ENCODE measurements around the gene ALOX15.
"Not testable (repeated sequence)": the region's sequence is repeated elsewhere in the genome, so short reads cannot be mapped to it uniquely, and the experiment has no call there.

ALOX15 gene

DNA sequence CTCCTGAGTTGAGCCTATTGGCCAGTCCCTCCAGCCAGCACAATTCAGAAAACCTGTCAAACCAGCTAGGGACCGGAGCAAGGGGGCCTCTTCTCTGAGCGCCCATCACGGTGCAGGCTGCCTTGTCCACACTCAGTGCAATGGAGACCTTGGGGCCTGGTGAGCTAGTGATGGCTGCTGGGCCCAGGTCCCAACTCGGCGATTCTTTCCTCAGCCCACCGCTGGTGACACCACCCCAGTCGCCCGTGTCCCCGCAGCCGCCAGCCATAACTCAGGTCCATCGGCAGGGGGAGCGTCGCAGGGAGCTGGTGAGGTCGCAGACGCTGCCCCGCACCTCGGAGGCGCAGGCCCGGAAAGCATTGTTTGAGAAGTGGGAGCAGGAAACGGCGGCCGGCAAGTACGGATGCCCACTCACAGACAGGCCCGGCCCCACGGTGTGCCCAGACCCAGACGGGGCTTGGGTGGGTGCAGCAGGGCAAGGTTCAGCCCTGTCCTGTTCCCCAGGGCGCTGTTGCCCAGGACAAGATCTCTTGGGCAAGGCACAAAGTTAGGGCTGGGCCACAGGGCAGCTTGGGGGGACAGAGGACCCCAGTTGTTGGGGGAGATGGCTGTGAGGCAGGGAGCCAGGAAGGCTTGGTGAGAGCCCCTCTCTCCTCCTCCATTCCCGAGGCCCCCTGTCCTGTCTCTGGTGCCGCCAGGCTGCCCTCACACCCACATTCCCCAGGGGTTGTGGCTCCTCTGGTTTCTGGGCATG is 46.4 kb downstream of the ALOX15 start:
- no peak for DNase-seq (ENCODE audit: low read depth, low spot score)

DNA sequence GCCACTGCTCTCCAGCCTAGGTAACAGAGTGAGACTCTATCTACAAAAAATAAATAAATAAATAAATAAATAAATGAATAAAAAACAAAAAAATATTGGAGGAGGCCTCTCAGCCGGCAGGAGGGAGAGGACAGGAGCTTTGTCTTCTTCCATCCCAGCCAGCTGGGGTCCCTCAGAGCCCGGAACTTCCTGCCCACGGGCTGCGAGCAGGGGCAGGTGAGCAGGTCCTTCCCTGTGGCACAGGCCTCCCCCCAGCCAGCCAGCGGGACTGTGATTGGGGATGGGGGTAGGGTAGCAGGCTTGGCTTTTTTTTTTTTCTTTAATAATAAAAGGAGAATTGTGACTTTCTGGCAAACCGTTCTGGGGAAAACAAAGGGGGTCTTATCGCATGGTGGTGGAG is 47.1 kb downstream of the ALOX15 start:
- DNase-seq (ENCODE audit: low read depth, low spot score): no peak

DNA sequence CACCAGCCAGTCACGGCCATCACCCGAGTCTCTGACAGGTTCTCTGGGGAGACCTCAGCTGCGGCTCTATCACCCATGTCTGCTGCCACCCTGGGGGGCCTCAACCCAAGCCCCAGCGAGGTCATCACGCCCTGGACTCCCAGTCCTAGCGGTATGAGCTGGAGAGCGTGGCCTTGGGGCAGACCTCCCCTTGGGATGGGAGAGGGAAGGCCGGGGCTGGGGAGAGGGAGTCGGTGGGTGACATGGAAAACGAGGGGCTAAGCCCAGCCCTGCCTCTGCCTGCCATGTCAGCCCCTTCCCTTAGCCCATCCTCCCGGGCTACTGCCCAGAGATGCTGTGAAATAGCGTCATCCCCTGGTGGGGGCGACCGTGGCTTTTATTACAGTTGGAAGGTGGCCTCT is 48.5 kb downstream of the ALOX15 start:
- DNase-seq (ENCODE audit: low read depth, low spot score): no peak

DNA sequence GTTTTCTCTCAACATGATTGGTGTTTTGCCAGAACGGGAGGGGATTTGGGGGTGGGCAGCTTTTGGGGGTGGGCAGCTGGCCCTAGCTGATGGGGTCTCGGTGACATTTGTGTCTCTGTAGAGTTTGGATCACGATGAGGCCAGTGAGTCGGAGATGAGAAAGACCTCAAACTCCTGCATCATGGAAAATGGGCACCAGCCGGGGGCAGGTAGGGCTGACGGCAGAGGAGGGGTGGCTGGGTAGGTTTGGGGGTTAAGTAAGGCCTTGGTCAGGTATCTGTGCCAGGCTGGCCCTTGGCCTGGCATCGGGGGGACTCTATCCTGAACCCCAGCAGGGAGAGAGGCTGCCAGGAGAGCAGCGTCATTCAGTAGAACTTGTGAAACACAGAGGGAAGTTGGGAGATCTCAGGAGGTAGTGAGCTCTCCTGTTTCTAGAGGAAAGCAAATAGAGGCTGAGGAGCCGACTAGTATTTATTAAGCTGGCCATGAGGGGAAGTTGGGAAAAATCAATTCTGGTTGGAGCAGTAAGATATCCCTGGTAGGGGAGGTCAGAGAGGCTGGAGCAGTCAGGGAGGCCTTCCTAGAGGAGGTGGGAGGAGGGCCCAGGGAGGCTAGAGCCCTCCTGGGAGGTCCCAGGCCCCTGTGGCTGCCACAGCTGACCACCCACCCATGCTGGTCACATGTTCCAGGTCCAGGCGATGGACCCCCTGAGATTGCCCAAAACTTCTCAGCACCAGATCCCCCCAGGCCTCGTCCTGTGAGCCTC is 49.1 kb downstream of the ALOX15 start:
- DNase-seq (ENCODE audit: low read depth, low spot score): no peak

DNA sequence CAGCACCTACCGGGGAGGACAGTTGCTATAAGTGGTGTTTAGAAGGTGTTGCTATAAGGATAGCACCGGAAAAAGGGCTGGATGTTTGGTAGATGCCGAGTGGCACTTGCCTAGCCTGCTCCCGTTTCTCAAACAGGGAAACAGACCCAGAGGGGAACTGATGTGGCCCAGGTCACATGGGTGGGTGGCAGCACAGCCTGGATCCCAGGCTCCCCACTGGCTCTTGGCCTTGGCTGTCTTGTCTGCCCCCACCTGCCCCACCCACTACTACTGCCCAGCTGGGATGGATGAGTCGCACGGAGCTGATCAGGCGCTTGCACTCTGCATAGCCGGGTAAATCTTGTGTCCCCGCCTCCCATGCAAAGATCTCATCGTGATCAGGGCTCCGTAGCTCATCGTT is 49.9 kb downstream of the ALOX15 start:
- DNase-seq (ENCODE audit: low read depth, low spot score): no peak

- DNase-seq (ENCODE audit: low read depth, low spot score): no peak
Observed at GRCh38 chr17:4590981-4591453, 50.5 kb downstream of the ALOX15 start.

- not testable (repeated sequence) for DNase-seq (ENCODE audit: low read depth, low spot score)
Observed at GRCh38 chr17:4590042-4590441, 51.4 kb downstream of the ALOX15 start.

GRCh38 chr17:4588898-4589625 is 52.4 kb downstream of the ALOX15 start:
- DNase-seq (ENCODE audit: low read depth, low spot score): no peak

- no peak for DNase-seq (ENCODE audit: low read depth, low spot score)
Observed at GRCh38 chr17:4588391-4588790, 53.1 kb downstream of the ALOX15 start.

DNA sequence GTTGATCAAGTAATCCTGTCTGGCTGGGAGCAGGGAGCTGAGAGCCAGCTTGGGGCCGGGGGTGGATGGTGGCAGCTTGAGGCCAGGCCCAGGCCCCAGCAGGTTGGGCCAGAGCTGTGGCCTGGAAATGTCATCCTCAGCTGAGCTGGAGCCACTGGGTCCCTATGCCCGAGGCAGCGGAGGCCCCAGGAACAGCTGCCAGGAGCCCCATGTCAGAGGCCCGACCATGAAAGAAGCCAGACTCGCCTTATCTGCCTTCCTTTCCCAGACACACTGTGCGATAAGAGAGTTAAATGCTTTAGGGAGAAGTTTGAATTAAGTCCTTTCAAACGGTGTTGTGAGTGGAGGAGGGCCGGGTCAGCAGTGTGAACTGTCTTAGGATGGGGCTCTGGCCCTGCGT is 53.7 kb downstream of the ALOX15 start:
- no peak for DNase-seq (ENCODE audit: low read depth, low spot score)

GRCh38 chr17:4587195-4587594 is 54.3 kb downstream of the ALOX15 start:
- no peak for DNase-seq (ENCODE audit: low read depth, low spot score)

- DNase-seq (ENCODE audit: low read depth, low spot score): no peak
Observed at GRCh38 chr17:4586043-4586442, 55.4 kb downstream of the ALOX15 start.

- DNase-seq (ENCODE audit: low read depth, low spot score): no peak
Observed at GRCh38 chr17:4585638-4585994, 55.9 kb downstream of the ALOX15 start.

DNA sequence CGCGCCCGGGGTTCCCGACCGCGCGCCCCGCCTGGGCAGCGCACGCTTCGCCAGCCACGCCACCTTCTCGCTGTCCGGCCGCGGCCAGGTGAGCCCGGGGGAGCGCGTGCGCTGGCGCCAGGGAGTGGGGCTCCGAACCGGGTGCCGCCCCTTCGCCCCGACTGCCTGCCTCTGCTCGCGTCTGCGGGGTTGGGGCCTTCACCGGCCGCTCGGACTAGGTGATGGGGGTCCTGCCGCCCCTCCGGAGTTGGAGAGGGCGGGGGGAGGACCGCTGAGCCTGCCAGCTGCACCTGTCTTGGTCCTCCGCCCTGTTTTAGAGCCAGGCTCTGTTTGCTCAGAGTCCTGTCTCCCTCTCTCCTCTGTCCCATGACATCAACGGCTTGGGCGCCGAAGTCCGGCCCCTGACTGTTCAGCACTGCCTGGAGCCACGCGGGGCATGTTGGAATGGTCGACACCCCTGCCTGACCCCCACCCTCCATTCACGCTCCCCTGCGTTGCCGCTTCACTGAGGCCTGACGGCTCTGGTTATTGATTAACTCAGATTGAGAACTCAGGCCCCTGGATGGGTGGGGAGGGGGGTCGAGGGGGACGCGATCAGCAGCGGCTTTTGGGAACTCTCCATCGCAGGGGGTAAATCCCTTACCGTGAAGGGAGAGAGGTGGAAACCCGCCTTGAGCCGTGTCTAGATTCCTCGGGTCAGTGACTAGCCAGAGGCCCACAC is 56.4 kb downstream of the ALOX15 start:
- no peak for DNase-seq (ENCODE audit: low read depth, low spot score)

- no peak for DNase-seq (ENCODE audit: low read depth, low spot score)
Observed at GRCh38 chr17:4584101-4584916, 57.2 kb downstream of the ALOX15 start, which contains the start of gene SMTNL2. TSS of gene SMTNL2 (plus strand) at chr17:4584529. CDS start at chr17:4584606, 77 bp downstream.

- DNase-seq (ENCODE audit: low read depth, low spot score): no peak
Observed at GRCh38 chr17:4583782-4584100, 57.7 kb downstream of the ALOX15 start.

DNA sequence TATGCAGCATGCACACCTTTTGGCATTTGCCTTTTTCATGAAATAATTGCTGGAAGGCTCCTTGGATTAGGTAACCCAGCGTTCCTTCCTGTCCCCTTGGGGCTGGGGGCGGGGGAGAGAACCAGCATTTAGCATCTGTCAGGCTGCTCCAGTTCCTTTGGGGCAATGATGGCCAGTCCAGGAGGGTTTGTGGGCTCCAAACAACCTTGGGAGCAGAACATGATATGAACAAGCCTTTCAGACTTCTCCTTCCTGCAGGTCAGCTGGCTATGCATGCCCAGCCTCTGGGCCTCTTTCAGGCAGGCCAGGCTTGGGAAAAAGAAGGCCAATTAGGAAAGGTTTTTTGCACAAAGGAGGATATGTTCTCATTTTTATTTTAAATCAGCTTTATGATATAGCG is 58.3 kb downstream of the ALOX15 start:
- DNase-seq (ENCODE audit: low read depth, low spot score): no peak

- no peak for DNase-seq (ENCODE audit: low read depth, low spot score)
Observed at GRCh38 chr17:4582691-4583090, 58.8 kb downstream of the ALOX15 start.

- DNase-seq (ENCODE audit: low read depth, low spot score): no peak
Observed at GRCh38 chr17:4582101-4582501, 59.4 kb downstream of the ALOX15 start.
